OCI-LY3 (cell line): ENCODE results near the gene STAC2.

ENCODE experiments used
- CTCF ChIP-seq: fragments of 200-600, 300-600 bp; sonication (generic); IDR thresholded peaks from 2 replicates; pipeline ENCODE4 v1.5.1; 2014; ENCODE audit warnings: antibody characterized with exemption, low read length, low read depth
- EZH2phosphoT487 ChIP-seq: fragments of 200-600 bp; shearing (Covaris generic); IDR thresholded peaks from 2 replicates; pipeline ENCODE4 v1.6.1; 2018; ENCODE audit warnings: antibody characterized with exemption, mixed run types, low read depth

DNA sequence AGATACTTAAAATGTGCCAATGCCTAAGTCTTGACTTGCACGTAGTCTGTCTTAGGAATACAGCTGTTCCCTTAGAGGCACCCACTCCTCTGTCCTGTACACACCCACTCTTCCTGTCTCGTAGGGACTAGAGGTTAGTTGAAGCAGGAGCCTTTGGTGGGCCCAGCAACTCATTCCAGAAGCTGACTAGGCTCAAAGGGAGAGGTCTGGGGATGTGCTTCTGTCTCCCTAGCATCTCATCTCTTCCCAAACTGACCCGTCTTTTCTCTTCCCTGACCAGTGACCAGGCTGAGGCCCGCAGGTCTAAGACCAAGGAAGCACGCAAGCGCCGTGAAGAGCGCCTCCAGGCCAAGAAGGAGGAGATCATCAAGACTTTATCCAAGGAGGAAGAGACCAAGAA, 21.5 kb downstream of the STAC2 start:
- TF ChIP-seq CTCF (no peak), EZH2phosphoT487 (no peak)
